Mononuclear cell (primary cell): ENCODE measurements around the gene ZSCAN29. TPM values are rescaled to one million over a fixed set of nuclear protein-coding genes. Genes with fewer than 3 reads are reported as not detected.

Source experiments
- H3K27me3 ChIP-seq: 2 replicates; pipeline ENCODE4 v1.6.0; 2011; ENCODE audit warnings: low read length, control low read depth; ENCODE audit not compliant: insufficient read depth
- H3K4me1 ChIP-seq: 2 replicates; pipeline ENCODE4 v1.5.1; 2011; ENCODE audit warnings: mild to moderate bottlenecking, low read length, control low read depth; ENCODE audit not compliant: insufficient read depth
- H3K4me3 ChIP-seq: 2 replicates; pipeline ENCODE4 v1.5.1; 2011; ENCODE audit warnings: mild to moderate bottlenecking, low read length, moderate library complexity
- H3K9me3 ChIP-seq: 2 replicates; pipeline ENCODE4 v1.5.1; 2011; ENCODE audit warnings: low read depth, mild to moderate bottlenecking, control low read depth, low read length
- total RNA-seq: library from RNA; depleted of rRNA; stranded (reverse); fragments of >200 nt; gene quantifications from one replicate; pipeline ENCODE4 v1.2.3, GENCODE V29; 2012

ZSCAN29 gene
- total RNA-seq, 1 donor, result 8.6 TPM

- no peak overlapping the region for H3K4me3 ChIP-seq
- no peaks in the 10 kb centered on the region for H3K4me1 ChIP-seq
- H3K27me3 ChIP-seq, result no peaks in the 10 kb centered on the region
- H3K9me3 ChIP-seq, result no peaks in the 10 kb centered on the region
These were observed 7.8 kb upstream of the ZSCAN29 start for GRCh38 chr15:43378601-43379000.

- Histone ChIP-seq H3K9me3 (no peaks in the 10 kb centered on the region), H3K27me3 (no peaks in the 10 kb centered on the region), H3K4me3 (no peak overlapping the region), H3K4me1 (peaks cover 9% of the 10 kb centered on the region)
These were observed 5.3 kb upstream of the ZSCAN29 start for GRCh38 chr15:43376017-43376705.

- Histone ChIP-seq H3K4me1 (peaks cover 31% of the 10 kb centered on the region), H3K9me3 (no peaks in the 10 kb centered on the region), H3K4me3 (peak overlapping the region; percentile 74), H3K27me3 (no peaks in the 10 kb centered on the region)
These were observed 401 bp downstream of the ZSCAN29 start for GRCh38 chr15:43370310-43370974.

- H3K4me1 ChIP-seq, result no peaks in the 10 kb centered on the region
- peaks cover 42% of the 10 kb centered on the region for H3K9me3 ChIP-seq
- no peak overlapping the region for H3K4me3 ChIP-seq
These were observed 9.4 kb downstream of the ZSCAN29 start for GRCh38 chr15:43361313-43361903.

GRCh38 chr15:43360821-43361220 lies 10.0 kb downstream of the ZSCAN29 start:
- H3K4me1 ChIP-seq, result no peaks in the 10 kb centered on the region
- H3K4me3 ChIP-seq, result no peak overlapping the region
- H3K9me3 ChIP-seq, result peaks cover 42% of the 10 kb centered on the region
- no peaks in the 10 kb centered on the region for H3K27me3 ChIP-seq

More at GRCh38 chr15:43361313-43361903, 9.4 kb downstream of the ZSCAN29 start:
- H3K27me3 ChIP-seq, result no peaks in the 10 kb centered on the region

GRCh38 chr15:43352693-43353382 lies 18.0 kb downstream of the ZSCAN29 start:
- Histone ChIP-seq H3K4me3 (no peak overlapping the region), H3K9me3 (no peaks in the 10 kb centered on the region), H3K4me1 (no peaks in the 10 kb centered on the region), H3K27me3 (no peaks in the 10 kb centered on the region)

GRCh38 chr15:43347114-43347513 lies 23.7 kb downstream of the ZSCAN29 start:
- Histone ChIP-seq H3K9me3 (no peaks in the 10 kb centered on the region), H3K4me1 (no peaks in the 10 kb centered on the region), H3K4me3 (no peak overlapping the region), H3K27me3 (no peaks in the 10 kb centered on the region)

- Histone ChIP-seq H3K27me3 (no peaks in the 10 kb centered on the region), H3K4me1 (no peaks in the 10 kb centered on the region), H3K9me3 (no peaks in the 10 kb centered on the region), H3K4me3 (no peak overlapping the region)
These were observed 24.5 kb downstream of the ZSCAN29 start for GRCh38 chr15:43346305-43346704.

- Histone ChIP-seq H3K4me1 (peaks cover 20% of the 10 kb centered on the region), H3K27me3 (no peaks in the 10 kb centered on the region), H3K9me3 (no peaks in the 10 kb centered on the region), H3K4me3 (peak overlapping the region; percentile 77)
These were observed 40.1 kb downstream of the ZSCAN29 start for GRCh38 chr15:43330780-43331087.

GRCh38 chr15:43329960-43330779 lies 40.7 kb downstream of the ZSCAN29 start, which contains the start of gene LCMT2:
TSS of gene LCMT2 (minus strand) at chr15:43330573. CDS start at chr15:43330489, 84 bp downstream.
- Histone ChIP-seq H3K27me3 (no peaks in the 10 kb centered on the region), H3K4me1 (peaks cover 20% of the 10 kb centered on the region), H3K4me3 (peak within 1 kb of the TSS; percentile 77), H3K9me3 (no peaks in the 10 kb centered on the region)

GRCh38 chr15:43329217-43329959 lies 41.5 kb downstream of the ZSCAN29 start:
- Histone ChIP-seq H3K4me3 (peak overlapping the region; percentile 77), H3K4me1 (peaks cover 20% of the 10 kb centered on the region), H3K9me3 (no peaks in the 10 kb centered on the region), H3K27me3 (no peaks in the 10 kb centered on the region)

- Histone ChIP-seq H3K27me3 (no peaks in the 10 kb centered on the region), H3K4me3 (no peak overlapping the region), H3K4me1 (peaks cover 16% of the 10 kb centered on the region), H3K9me3 (no peaks in the 10 kb centered on the region)
These were observed 45.7 kb downstream of the ZSCAN29 start for GRCh38 chr15:43325039-43325684.

GRCh38 chr15:43318990-43319771 lies 51.7 kb downstream of the ZSCAN29 start:
- Histone ChIP-seq H3K4me3 (no peak overlapping the region), H3K9me3 (no peaks in the 10 kb centered on the region), H3K4me1 (no peaks in the 10 kb centered on the region), H3K27me3 (peaks cover 5% of the 10 kb centered on the region)
